ENCODE results near the gene DLEC1.

DNA sequence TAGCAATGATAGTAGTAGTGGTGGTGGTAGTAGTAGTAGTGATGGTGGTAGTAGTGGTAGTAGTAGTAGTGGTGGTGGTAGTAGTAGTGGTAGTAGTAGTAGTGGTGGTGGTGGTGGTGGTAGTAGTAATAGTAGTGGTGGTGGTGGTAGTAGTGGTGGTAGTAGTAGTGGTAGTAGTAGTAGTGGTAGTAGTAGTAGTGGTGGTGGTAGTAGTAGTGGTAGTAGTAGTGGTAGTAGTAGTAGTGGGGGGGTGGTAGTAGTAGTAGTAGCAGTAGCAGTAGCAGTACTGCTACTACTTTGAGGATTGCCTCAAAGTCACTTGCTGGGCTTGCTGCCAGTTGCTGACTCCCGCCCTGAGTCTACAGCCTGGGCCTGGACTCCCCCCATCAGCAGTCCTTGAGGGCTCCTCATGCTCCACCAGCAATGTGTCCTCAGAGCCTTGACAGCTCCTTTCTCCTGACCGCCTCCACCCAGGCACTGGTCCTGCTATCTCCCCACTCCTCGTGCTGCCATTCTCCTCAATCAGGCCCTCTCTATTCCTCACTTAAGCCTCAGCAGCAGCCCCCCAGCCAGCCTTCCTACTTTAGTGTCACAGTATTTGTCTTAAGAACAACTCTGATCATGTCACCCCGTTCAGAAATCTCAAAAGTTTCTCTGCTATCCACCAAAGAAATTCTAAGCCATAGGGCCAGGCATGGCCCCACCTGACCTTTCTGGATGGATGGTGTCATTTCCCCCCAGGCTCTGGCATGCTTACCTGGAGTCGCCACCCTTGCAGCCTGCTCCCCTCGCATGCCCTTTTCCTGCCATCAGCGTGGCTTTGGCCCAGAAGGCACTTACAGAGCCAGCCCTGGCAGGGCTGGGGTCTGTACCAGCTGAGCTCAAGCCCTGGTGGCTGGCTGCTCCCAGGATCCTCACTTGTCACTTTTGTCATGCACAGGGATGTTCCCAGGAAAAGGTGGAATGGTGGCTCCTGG, 45.6 kb downstream of the DLEC1 start:
- no peak for TF ChIP-seq POLR2A (IDR thresholded peaks at IDR 0.05)
- no peak for TF ChIP-seq EP300 (IDR thresholded peaks at IDR 0.05)

Measured in tibial nerve (tissue), 3 donors.